Measurements from ENCODE around the gene LILRB5. TPM values are rescaled to one million over a fixed set of nuclear protein-coding genes. Genes with fewer than 3 reads are reported as not detected.

The LILRB5 gene
- total RNA-seq, 1 experiment from 2014 or later, result not detected

DNA sequence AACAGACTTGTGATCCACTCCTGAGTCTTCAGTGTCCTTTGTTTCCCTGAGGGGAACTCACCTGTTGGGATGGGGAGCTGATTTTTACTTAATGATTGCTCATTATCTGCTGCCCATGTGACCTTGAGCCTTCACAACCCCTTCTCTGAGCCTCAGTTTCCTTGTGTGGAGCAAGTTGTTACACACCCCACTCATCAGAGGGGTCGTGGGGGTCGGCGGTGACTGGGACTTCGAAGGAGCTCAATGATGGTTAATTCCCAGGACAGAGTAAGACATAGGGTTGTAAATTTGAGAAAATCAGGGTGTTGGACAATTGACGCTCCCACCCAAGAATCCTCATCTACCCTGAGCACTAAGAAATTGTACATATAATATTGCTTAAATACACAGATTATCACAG lies 42.4 kb upstream of the LILRB5 start:
- CTCF ChIA-PET, result interaction anchor here (0.8 kb wide), 1 partner anchor 33 kb away, joined by 3 read pairs; no protein-coding TSS in a partner anchor
- BruUV-seq (replicated peaks), result no TSS peak
- H3K4me1 ChIP-seq (ENCODE audit: control insufficient read depth in 1 of 2, insufficient read depth in 2 of 2, low read length in 2 of 2), result no peaks in the 10 kb centered on the region
- intact Hi-C loops (cut with micrococcal nuclease), result loop anchor here (5.0 kb wide), 1 partner anchor 333 kb away; the partner anchor contains the start of gene LILRB1
- no peaks in the 10 kb centered on the region for H3K36me3 ChIP-seq (ENCODE audit: control insufficient read depth in 1 of 2, insufficient read depth in 2 of 2, low read length in 2 of 2)
- no peak overlapping the region for H3K4me2 ChIP-seq (ENCODE audit: low read length)
- RAD21 ChIA-PET (ENCODE audit: low non-redundant PET in 1 of 2, low total read pairs in 2 of 2, uncharacterized antibody in 2 of 2, unreplicated experiment in 2 of 2), result no interaction called here
- POLR2A ChIA-PET, result no interaction called here
- no peak for DNase-seq (ENCODE audit: low read depth, low spot score)
- no peaks in the 10 kb centered on the region; a peak in 1 of 4 replicates for H3K9me3 ChIP-seq (ENCODE audit: control insufficient read depth in 1 of 2, insufficient read depth in 1 of 2, low read depth in 1 of 2, low read length in 2 of 2)
- no peaks in the 10 kb centered on the region for H3K9me2 ChIP-seq (ENCODE audit: insufficient read depth)
- no peaks in the 10 kb centered on the region for H3K79me2 ChIP-seq (ENCODE audit: insufficient read depth, low read length)
- no peak overlapping the region for H3K27ac ChIP-seq (ENCODE audit: low read depth, low read length)
- no peak overlapping the region for H3K4me3 ChIP-seq (replicated peaks in 1 of 2; ENCODE audit: low read depth in 1 of 2, low read length in 2 of 2)
- ATAC-seq, result no peak
- no peak overlapping the region for H2AFZ ChIP-seq (ENCODE audit: low read depth, low read length, poor library complexity, severe bottlenecking)
- TF ChIP-seq ZNF274 (IDR thresholded peaks at IDR 0.05; ENCODE audit: low read depth, low read length), result no peak
- no peak for TF ChIP-seq RAD21 (IDR thresholded peaks at IDR 0.05; ENCODE audit: low read depth)
- no peak for TF ChIP-seq SP1 (IDR thresholded peaks at IDR 0.05; ENCODE audit: low read depth)
- no peak for TF ChIP-seq CBX3 (IDR thresholded peaks at IDR 0.05; ENCODE audit: low read depth)
- TF ChIP-seq, protein P1, sequence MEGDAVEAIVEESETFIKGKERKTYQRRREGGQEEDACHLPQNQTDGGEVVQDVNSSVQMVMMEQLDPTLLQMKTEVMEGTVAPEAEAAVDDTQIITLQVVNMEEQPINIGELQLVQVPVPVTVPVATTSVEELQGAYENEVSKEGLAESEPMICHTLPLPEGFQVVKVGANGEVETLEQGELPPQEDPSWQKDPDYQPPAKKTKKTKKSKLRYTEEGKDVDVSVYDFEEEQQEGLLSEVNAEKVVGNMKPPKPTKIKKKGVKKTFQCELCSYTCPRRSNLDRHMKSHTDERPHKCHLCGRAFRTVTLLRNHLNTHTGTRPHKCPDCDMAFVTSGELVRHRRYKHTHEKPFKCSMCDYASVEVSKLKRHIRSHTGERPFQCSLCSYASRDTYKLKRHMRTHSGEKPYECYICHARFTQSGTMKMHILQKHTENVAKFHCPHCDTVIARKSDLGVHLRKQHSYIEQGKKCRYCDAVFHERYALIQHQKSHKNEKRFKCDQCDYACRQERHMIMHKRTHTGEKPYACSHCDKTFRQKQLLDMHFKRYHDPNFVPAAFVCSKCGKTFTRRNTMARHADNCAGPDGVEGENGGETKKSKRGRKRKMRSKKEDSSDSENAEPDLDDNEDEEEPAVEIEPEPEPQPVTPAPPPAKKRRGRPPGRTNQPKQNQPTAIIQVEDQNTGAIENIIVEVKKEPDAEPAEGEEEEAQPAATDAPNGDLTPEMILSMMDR (IDR thresholded peaks at IDR 0.05 in 2 of 3, conservative IDR thresholded peaks at IDR 0.05 in 1 of 3; ENCODE audit: borderline replicate concordance in 1 of 3, insufficient read depth in 1 of 3, low read depth in 2 of 3, low read length in 2 of 3), result no peak
- TF ChIP-seq SRF (IDR thresholded peaks at IDR 0.05; ENCODE audit: low read depth), result no peak
- TF ChIP-seq TCF7L2 (IDR thresholded peaks at IDR 0.05; ENCODE audit: borderline replicate concordance, extremely low read depth, insufficient read depth, insufficient read length), result no peak
- no peak for TF ChIP-seq ZFX (IDR thresholded peaks at IDR 0.05)
- no peak for TF ChIP-seq FOSL1 (IDR thresholded peaks at IDR 0.05; ENCODE audit: low read depth)
- TF ChIP-seq JUND (IDR thresholded peaks at IDR 0.05), result no peak
- TF ChIP-seq POLR2A (IDR thresholded peaks at IDR 0.05; ENCODE audit: borderline replicate concordance, extremely low read depth, insufficient read depth, insufficient read length), result no peak
- TF ChIP-seq ELF1 (IDR thresholded peaks at IDR 0.05; ENCODE audit: borderline replicate concordance, low read depth), result no peak
- TF ChIP-seq, protein P2, sequence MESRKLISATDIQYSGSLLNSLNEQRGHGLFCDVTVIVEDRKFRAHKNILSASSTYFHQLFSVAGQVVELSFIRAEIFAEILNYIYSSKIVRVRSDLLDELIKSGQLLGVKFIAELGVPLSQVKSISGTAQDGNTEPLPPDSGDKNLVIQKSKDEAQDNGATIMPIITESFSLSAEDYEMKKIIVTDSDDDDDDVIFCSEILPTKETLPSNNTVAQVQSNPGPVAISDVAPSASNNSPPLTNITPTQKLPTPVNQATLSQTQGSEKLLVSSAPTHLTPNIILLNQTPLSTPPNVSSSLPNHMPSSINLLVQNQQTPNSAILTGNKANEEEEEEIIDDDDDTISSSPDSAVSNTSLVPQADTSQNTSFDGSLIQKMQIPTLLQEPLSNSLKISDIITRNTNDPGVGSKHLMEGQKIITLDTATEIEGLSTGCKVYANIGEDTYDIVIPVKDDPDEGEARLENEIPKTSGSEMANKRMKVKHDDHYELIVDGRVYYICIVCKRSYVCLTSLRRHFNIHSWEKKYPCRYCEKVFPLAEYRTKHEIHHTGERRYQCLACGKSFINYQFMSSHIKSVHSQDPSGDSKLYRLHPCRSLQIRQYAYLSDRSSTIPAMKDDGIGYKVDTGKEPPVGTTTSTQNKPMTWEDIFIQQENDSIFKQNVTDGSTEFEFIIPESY (IDR thresholded peaks at IDR 0.05; ENCODE audit: extremely low read depth, insufficient replicate concordance, low read length), result no peak
- no peak for TF ChIP-seq EZH2 (IDR thresholded peaks at IDR 0.05)
- TF ChIP-seq, protein P3, sequence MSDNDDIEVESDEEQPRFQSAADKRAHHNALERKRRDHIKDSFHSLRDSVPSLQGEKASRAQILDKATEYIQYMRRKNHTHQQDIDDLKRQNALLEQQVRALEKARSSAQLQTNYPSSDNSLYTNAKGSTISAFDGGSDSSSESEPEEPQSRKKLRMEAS (IDR thresholded peaks at IDR 0.05), result no peak
- TF ChIP-seq EGR1 (IDR thresholded peaks at IDR 0.05; ENCODE audit: low read depth), result no peak
- no peak for TF ChIP-seq SIN3A (IDR thresholded peaks at IDR 0.05; ENCODE audit: low read depth)
- TF ChIP-seq, protein P4, sequence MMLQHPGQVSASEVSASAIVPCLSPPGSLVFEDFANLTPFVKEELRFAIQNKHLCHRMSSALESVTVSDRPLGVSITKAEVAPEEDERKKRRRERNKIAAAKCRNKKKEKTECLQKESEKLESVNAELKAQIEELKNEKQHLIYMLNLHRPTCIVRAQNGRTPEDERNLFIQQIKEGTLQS (IDR thresholded peaks at IDR 0.05), result no peak
- TF ChIP-seq POLR2AphosphoS5 (IDR thresholded peaks at IDR 0.05; ENCODE audit: low read depth, low read length), result no peak
- no peaks in the 10 kb centered on the region for H4K20me1 ChIP-seq (ENCODE audit: insufficient read depth)
- no peak overlapping the region for H3K9ac ChIP-seq (ENCODE audit: low read length)
- peaks cover 38% of the 10 kb centered on the region for H3K27me3 ChIP-seq (ENCODE audit: insufficient read depth, low read length)

All from HCT116 (cell line).